PFSK-1 (cell line): ENCODE results near the gene PKP1.

Source experiments
- FOXP2 ChIP-seq: optimal IDR thresholded peaks from 2 replicates; pipeline ENCODE3; 2011; ENCODE audit warnings: borderline replicate concordance, control low read depth, inconsistent platforms; ENCODE audit not compliant: insufficient read depth; ENCODE audit errors: extremely low read length, extremely low read depth
- POLR2AphosphoS5 ChIP-seq: IDR thresholded peaks from 2 replicates; pipeline ENCODE4 v1.6.1; 2012; ENCODE audit warnings: low read depth, mild to moderate bottlenecking, control low read depth, low read length, moderate library complexity
- SIN3A ChIP-seq: IDR thresholded peaks from 2 replicates; pipeline ENCODE4 v1.6.1; 2012; ENCODE audit warnings: mild to moderate bottlenecking, low read length, moderate library complexity, borderline replicate concordance; ENCODE audit not compliant: insufficient read depth
- TAF1 ChIP-seq: IDR thresholded peaks from 2 replicates; pipeline ENCODE4 v1.6.1; 2012; ENCODE audit warnings: low read length, control low read depth, borderline replicate concordance; ENCODE audit not compliant: insufficient read depth
- TF ChIP-seq, protein P1 (sequence below), 2 experiments: IDR thresholded peaks; 2 replicates each; pipeline versions ENCODE4 v1.6.1 to v1.8.0; 2011 to 2012; ENCODE audit warnings: low read depth in 2 of 2, low read length in 2 of 2, control low read depth in 1 of 2, inconsistent platforms in 1 of 2, mild to moderate bottlenecking in 1 of 2, moderate library complexity in 1 of 2; ENCODE audit not compliant: insufficient read depth in 1 of 2

PKP1 gene

DNA sequence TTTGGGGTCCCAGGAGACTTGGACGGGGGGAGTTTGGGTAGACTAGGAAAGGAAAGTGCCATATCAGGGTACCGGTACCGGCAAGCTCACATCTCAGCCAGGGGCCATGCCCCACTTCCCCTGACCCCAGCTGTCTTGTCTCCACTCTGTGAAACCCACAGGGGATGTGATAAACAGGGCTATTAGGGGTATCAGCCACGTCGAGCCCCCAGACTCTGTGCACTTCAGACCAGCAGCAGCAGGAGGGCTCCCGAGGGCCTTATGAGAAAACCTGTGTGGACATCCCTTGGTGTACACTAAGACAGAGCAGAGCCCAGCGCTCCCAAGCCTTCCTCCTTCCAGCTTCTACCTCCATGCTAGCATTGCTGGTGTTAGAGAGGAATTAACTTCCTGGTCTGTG, 47.9 kb downstream of the PKP1 start:
- TF ChIP-seq POLR2AphosphoS5 (no peak), SIN3A (no peak)

DNA sequence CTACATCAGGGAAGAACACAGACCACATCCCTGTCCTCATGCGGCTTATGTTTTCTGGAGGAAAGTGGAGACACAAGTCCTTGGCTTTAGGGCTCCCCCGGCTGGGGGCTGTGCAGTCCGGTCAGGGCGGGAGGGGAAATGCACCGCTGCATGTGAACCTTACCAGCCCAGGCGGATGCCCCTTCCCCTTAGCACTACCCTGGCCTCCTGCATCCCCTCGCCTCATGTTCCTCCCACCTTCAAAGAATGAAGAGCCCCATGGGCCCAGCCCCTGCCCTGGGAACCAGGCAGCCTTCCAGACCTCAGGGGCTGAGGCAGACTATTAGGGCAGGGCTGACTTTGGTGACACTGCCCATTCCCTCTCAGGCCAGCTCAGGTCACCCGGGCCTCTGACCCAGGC, 48.7 kb downstream of the PKP1 start:
- no peak for TF ChIP-seq TAF1

DNA sequence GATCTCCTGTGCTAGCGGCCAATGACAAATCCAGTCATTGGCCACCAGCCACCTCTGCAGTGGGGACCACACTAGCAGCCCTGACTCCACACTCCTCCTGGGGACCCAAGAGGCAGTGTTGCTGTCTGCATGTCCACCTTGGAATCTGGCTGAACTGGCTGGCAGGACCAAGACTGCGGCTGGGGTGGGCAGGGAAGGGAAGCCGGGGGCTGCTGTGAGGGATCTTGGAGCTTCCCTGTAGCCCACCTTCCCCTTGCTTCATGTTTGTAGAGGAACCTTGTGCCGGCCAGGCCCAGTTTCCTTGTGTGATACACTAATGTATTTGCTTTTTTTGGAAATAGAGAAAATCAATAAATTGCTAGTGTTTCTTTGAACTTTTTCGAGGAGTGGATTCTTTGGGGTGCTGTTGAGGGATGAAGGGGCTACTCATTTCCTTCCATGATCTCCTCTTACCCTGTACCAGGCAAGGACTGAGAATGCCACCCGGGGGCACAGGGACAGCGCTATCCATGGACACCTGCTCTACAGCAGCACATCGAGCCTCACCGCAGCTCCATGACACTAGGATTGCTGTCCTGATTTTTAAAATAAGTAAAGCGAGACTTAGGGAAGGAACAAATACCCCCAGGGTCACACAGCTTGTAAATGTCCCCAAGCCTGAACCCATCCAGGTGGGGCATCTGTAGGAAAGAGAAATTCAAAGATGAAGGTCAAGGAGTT, 49.5 kb downstream of the PKP1 start:
- TF ChIP-seq FOXP2 (no peak), POLR2AphosphoS5 (no peak), SIN3A (no peak), TAF1 (no peak)
- TF ChIP-seq, protein P1, sequence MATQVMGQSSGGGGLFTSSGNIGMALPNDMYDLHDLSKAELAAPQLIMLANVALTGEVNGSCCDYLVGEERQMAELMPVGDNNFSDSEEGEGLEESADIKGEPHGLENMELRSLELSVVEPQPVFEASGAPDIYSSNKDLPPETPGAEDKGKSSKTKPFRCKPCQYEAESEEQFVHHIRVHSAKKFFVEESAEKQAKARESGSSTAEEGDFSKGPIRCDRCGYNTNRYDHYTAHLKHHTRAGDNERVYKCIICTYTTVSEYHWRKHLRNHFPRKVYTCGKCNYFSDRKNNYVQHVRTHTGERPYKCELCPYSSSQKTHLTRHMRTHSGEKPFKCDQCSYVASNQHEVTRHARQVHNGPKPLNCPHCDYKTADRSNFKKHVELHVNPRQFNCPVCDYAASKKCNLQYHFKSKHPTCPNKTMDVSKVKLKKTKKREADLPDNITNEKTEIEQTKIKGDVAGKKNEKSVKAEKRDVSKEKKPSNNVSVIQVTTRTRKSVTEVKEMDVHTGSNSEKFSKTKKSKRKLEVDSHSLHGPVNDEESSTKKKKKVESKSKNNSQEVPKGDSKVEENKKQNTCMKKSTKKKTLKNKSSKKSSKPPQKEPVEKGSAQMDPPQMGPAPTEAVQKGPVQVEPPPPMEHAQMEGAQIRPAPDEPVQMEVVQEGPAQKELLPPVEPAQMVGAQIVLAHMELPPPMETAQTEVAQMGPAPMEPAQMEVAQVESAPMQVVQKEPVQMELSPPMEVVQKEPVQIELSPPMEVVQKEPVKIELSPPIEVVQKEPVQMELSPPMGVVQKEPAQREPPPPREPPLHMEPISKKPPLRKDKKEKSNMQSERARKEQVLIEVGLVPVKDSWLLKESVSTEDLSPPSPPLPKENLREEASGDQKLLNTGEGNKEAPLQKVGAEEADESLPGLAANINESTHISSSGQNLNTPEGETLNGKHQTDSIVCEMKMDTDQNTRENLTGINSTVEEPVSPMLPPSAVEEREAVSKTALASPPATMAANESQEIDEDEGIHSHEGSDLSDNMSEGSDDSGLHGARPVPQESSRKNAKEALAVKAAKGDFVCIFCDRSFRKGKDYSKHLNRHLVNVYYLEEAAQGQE (IDR thresholded peaks at IDR 0.05; ENCODE audit: insufficient read depth in 1 of 2, low read depth in 2 of 2, low read length in 2 of 2), result no peak

DNA sequence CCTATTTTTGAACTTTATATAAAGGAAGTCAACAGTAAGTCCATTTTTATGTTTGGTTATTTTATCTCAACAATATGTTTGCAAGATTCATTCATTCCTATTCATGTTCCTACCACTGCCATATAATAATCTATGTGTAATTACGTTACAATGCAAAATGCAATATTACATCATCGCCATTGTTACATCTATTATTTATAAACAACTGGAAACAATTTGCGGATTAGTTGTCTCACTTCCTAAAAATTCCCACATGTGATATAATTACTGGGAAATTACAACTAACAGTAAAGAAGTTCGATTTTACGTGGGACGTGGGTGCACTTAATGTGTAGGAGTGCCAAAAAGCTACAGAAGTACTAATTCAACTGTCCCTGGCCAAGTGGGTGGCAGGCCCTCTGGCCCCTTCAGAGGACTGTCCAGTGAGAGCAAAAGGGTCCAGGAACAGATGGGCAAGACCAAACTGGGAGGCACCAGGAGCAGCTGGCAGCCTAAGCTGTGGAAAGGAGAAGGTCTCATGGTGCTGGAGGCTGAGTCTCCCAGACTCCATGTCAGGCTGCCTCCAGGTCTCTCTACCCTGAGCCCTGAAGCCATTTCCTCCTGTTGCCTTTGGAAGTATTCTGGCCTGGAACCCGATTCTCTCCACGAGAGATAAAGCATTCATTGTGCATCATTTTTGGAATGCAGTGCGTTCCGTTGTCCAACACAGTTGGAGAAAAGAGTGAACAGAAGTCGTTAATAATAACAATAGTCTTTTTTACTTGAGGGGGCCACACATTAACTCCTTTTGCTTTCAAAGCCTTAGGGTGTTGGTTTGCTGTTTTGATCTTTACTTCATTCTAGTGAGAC, 51.2 kb downstream of the PKP1 start:
- TF ChIP-seq, protein P1 (IDR thresholded peaks at IDR 0.05; ENCODE audit: insufficient read depth in 1 of 2, low read depth in 2 of 2, low read length in 2 of 2), result no peak
- TF ChIP-seq TAF1, result no peak
- no peak for TF ChIP-seq SIN3A
- no peak for TF ChIP-seq FOXP2
- TF ChIP-seq POLR2AphosphoS5, result no peak

DNA sequence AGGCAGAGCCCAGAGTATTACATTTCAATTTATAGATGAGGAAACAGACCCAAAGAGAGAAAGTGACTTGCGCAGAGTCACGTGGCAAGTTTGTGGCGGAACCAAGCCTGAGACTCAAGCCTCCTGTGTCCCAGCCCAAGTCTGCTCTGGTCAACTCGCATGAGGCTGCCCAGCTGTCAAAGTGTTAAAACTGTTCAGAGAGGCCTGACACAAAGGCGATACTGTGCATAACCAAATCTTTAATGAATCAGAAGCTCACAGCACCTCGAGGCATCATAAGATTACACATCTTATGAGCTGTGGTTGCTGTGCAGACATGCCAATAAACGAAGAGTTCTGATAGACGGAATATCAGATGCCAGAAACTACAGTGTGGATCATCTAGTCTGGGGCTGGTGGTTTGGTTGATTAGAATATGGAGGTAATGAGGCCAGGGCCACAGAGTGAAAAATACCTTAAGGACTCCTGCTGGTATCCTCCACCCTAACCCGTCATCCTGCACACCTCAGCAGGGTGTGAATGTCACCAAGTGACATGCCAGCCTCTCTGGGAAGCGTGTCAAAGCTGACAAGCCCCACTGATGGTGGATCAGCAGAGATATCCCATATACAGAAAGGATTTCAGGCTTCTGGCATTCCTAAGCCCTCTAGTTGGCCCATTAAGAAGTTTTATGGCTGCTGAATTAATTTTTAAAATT, 52.0 kb downstream of the PKP1 start:
- no peak for TF ChIP-seq FOXP2

DNA sequence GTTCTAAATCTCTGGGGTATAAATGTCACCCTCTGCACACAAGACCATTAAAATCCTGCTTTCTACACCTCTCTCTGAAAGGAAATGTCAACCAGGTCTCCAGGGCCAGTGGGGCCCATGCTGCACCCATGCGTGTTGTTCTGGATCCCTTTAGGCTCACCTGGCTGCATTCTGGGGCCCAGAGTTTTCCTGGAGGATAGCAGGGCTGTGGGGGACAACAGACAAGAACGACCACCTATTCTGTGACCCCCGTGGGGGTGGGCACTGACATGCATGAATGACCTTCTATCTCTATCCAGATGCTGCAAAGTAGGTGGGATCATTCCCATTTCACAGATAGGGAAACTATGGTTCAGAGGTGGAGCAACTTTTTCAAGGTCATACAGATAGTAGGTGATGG, 52.6 kb downstream of the PKP1 start:
- no peak for TF ChIP-seq SIN3A

DNA sequence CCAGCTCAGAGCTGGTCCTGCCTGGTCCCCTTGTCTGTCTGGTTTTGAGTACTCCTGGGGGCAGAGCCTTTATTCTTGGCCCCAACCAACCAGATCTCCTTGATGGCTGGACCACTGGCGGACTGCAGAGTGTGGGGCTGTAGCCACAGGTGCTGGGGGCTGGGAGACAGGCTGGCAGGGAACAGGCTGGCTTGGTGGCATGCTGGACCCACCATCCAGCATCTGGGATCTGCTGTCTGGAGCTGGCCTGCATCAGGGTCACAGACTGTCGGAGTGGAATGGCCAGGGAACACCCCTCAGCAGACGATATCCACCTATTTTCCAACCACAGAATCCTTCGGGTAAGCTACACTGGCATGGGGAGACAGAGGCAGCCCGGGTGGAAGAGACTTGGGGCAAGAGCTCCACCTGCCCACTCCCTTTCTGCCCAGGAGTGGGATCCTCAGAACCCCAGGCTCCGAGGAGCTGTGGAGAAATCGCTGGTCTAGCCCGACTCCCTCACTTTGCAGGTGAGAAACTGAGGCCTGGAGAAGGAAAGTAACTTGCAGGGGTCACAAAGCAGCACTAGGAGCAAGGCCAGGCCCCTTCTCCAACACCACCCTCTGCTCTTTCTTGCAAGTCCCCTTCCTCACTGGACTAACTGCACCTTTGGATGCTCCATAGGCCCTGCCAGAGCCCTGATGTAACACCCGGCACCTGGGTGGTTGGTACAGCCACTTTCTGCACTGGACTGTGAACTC, 53.6 kb downstream of the PKP1 start:
- TF ChIP-seq POLR2AphosphoS5 (no peak), FOXP2 (no peak), TAF1 (no peak), SIN3A (no peak)
- TF ChIP-seq, protein P1 (IDR thresholded peaks at IDR 0.05; ENCODE audit: insufficient read depth in 1 of 2, low read depth in 2 of 2, low read length in 2 of 2), result no peak
